Upper lobe of right lung (tissue), 1 donor: ENCODE measurements around the gene CIAO1. TPM values are rescaled to one million over a fixed set of nuclear protein-coding genes. Genes with fewer than 3 reads are reported as not detected.

Experiments
- ATAC-seq: fragments of 200-7000 bp; cut with Tn5 transposase; one replicate; pipeline ENCODE4 v1.9.1; 2020; ENCODE audit warnings: mild to moderate bottlenecking, moderate library complexity
- DNase-seq: peaks from one replicate; pipeline ENCODE4 v3.0.0-alpha.2; 2020
- H3K27ac ChIP-seq: fragments of 200-600 bp; one replicate; pipeline ENCODE4 v1.8.0; 2022
- H3K27me3 ChIP-seq: fragments of 200-600 bp; one replicate; pipeline ENCODE4 v1.8.0; 2022; ENCODE audit warnings: mild to moderate bottlenecking
- H3K36me3 ChIP-seq: fragments of 200-600 bp; one replicate; pipeline ENCODE4 v1.8.0; 2022
- H3K4me1 ChIP-seq: fragments of 200-600 bp; one replicate; pipeline ENCODE4 v1.8.0; 2022
- H3K4me3 ChIP-seq: fragments of 200-600 bp; one replicate; pipeline ENCODE4 v1.8.0; 2022; ENCODE audit warnings: mild to moderate bottlenecking
- H3K9me3 ChIP-seq: fragments of 200-600 bp; one replicate; pipeline ENCODE4 v1.8.0; 2022
- CTCF ChIP-seq: fragments of 200-600 bp; IDR thresholded peaks from one replicate; pipeline ENCODE4 v1.8.0; 2022; ENCODE audit warnings: antibody characterized with exemption
- intact Hi-C: fragments of 100-400 bp; cut with DNase I; formaldehyde crosslinking; loops from one replicate; pipeline ENCODE4 v1.11.0; 2022
- total RNA-seq: library from RNA; stranded (reverse); fragmentation: NEBNext Ultra II Directional; extraction: Animal tissue kit (Norgen Biotek cat#: 25700); gene quantifications from one replicate; pipeline ENCODE4 v1.2.1, GENCODE V29; 2021
- donor health status: DM: no; HTN: yes; CAD: no; lungs with severe emphysema.

The CIAO1 gene
- total RNA-seq, 1 donor from 2014 or later = 61.7 TPM

GRCh38 chr2:96240341-96241038, 25.5 kb upstream of the CIAO1 start:
- no peaks in the 10 kb centered on the region for H3K9me3 ChIP-seq
- intact Hi-C loops = no loop called here
- no peak overlapping the region for H3K4me3 ChIP-seq
- no peak overlapping the region for H3K27ac ChIP-seq
- no peaks in the 10 kb centered on the region for H3K36me3 ChIP-seq
- H3K4me1 ChIP-seq = peaks cover 9% of the 10 kb centered on the region
- no peak for DNase-seq
- no peak for ATAC-seq
- H3K27me3 ChIP-seq = no peaks in the 10 kb centered on the region
- no peak for TF ChIP-seq CTCF

- no peak for TF ChIP-seq CTCF
- no peak for DNase-seq
- Histone ChIP-seq H3K9me3 (no peaks in the 10 kb centered on the region), H3K36me3 (no peaks in the 10 kb centered on the region), H3K27ac (peak overlapping the region; percentile 84), H3K4me1 (peaks cover 9% of the 10 kb centered on the region), H3K4me3 (no peak overlapping the region), H3K27me3 (no peaks in the 10 kb centered on the region)
- intact Hi-C loops = no loop called here
- ATAC-seq = no peak
These were observed 24.8 kb upstream of the CIAO1 start for GRCh38 chr2:96241227-96241626.

- intact Hi-C loops = no loop called here
- H3K27ac ChIP-seq = peak overlapping the region; percentile 84
- no peaks in the 10 kb centered on the region for H3K36me3 ChIP-seq
- H3K27me3 ChIP-seq = no peaks in the 10 kb centered on the region
- no peak for DNase-seq
- ATAC-seq = peak; percentile 86
- no peak for TF ChIP-seq CTCF
- H3K9me3 ChIP-seq = no peaks in the 10 kb centered on the region
- peaks cover 9% of the 10 kb centered on the region for H3K4me1 ChIP-seq
- peak overlapping the region; percentile 1 for H3K4me3 ChIP-seq
These were observed 24.0 kb upstream of the CIAO1 start for GRCh38 chr2:96241900-96242611.

GRCh38 chr2:96243843-96244242, 22.2 kb upstream of the CIAO1 start:
- Histone ChIP-seq H3K9me3 (no peaks in the 10 kb centered on the region), H3K4me3 (no peak overlapping the region), H3K4me1 (peaks cover 9% of the 10 kb centered on the region), H3K27ac (no peak overlapping the region), H3K36me3 (no peaks in the 10 kb centered on the region), H3K27me3 (no peaks in the 10 kb centered on the region)
- ATAC-seq = no peak
- no peak for DNase-seq
- intact Hi-C loops = no loop called here
- no peak for TF ChIP-seq CTCF

GRCh38 chr2:96245609-96246390, 20.2 kb upstream of the CIAO1 start:
- ATAC-seq = peak; percentile 64
- intact Hi-C loops = no loop called here
- H3K27ac ChIP-seq = peak overlapping the region; percentile 24
- no peak for TF ChIP-seq CTCF
- no peak for DNase-seq
- peaks cover 20% of the 10 kb centered on the region for H3K4me1 ChIP-seq
- no peaks in the 10 kb centered on the region for H3K27me3 ChIP-seq
- no peaks in the 10 kb centered on the region for H3K9me3 ChIP-seq
- no peaks in the 10 kb centered on the region for H3K36me3 ChIP-seq
- no peak overlapping the region for H3K4me3 ChIP-seq
